Loucy (cell line): ENCODE data around the gene AFF3.

ENCODE experiments used
- EZH2phosphoT487 ChIP-seq: fragments of 200-600 bp; IDR thresholded peaks from 2 replicates; pipeline ENCODE4 v1.6.1; 2018; ENCODE audit warnings: antibody characterized with exemption, mild to moderate bottlenecking, moderate library complexity, borderline replicate concordance
- TF ChIP-seq, protein P1 (sequence below): fragments of 200-600 bp; sonication (generic); conservative IDR thresholded peaks from 2 replicates; pipeline ENCODE4 v1.5.1; 2014; ENCODE audit warnings: mild to moderate bottlenecking, antibody characterized with exemption, low read length

DNA sequence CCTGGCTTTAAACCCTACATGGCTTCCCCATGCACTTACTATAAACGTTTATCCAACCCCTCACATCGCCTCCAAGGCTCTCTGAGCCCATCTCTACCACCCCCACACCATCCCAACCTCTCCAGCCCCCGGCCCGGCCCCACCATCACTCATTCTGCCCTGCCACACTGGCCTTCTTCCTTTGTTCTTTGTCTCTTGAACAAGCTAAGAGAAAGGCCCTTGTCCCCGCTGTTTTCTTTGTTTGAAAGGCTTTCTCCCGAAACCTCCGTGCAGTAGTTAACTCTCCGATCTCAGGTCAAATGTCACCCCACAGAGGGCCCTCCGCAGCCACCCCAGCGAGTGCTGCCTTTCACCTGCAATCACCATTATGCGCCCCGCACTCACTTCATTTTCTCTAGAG lies 100.4 kb downstream of the AFF3 start:
- TF ChIP-seq, protein P1, sequence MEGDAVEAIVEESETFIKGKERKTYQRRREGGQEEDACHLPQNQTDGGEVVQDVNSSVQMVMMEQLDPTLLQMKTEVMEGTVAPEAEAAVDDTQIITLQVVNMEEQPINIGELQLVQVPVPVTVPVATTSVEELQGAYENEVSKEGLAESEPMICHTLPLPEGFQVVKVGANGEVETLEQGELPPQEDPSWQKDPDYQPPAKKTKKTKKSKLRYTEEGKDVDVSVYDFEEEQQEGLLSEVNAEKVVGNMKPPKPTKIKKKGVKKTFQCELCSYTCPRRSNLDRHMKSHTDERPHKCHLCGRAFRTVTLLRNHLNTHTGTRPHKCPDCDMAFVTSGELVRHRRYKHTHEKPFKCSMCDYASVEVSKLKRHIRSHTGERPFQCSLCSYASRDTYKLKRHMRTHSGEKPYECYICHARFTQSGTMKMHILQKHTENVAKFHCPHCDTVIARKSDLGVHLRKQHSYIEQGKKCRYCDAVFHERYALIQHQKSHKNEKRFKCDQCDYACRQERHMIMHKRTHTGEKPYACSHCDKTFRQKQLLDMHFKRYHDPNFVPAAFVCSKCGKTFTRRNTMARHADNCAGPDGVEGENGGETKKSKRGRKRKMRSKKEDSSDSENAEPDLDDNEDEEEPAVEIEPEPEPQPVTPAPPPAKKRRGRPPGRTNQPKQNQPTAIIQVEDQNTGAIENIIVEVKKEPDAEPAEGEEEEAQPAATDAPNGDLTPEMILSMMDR: no peak
- TF ChIP-seq EZH2phosphoT487: no peak
